Measurements from ENCODE around the gene ESPN.

The ESPN gene

GRCh38 chr1:6497215-6497866 lies 72.8 kb downstream of the ESPN start:
- DNase-seq (ENCODE audit: low read depth in 3 of 3) = peak in 2 of 3 experiments; percentile 23 to 32

DNA sequence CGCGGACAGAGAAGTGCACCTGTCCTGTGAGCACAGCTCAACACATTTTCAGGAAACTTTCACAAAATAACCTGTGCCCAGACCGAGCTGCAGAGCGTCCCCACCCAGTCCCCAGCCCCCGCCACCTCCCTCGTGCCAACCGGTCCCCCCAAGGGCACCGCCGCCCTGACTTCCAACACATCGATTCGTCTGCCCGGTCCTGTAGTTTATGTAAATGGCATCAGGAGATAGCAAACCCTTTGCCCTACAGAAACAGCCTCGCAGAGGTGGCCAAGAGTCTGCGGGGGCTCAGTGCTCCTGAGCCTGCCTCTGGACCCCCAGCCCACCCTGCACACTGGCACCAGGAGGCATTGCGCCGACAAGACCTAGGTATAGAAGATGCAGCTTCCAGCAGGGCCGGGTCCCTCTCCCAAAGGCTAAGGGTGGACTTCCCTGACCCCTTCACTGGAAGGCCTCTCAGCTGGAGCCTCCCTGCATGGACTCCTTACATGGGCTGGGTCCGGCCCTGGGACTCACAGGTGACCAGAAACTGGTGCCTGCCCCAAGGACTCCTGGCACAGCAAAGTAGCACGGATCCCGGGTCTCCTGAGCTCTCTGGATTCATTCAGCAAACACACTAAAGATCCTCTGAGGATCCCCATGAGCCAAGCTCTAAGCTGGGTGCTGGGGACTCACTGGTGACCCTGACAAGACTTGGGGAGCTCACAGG lies 73.4 kb downstream of the ESPN start:
- DNase-seq (ENCODE audit: low read depth in 3 of 3) = no peak

DNA sequence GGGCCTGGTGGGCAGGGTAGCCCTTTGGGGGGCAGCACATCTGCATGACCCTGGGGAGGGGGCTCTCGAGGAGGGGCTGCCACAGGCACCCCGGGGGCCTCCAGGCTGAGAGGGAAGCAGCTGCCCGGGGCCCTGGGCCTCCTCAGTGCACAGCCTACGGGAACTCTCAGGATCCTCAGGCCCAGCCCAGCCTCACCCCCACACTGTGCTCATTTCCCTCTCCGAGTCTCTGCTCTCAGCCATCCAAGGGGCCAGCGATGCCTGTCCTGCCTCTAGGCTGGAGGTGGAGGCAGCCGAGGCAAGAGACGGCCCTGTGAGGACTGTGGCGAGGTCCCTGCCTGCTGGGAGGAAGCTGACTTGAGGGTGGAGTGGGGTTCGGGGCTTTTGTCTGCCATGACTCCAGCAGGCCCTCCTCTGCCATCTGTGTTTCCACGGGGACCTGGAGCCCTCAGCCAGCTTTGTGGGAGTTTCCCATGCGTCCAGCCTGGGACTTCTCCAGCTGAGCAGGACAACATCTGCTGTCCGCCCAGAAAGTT lies 74.1 kb downstream of the ESPN start:
- DNase-seq (ENCODE audit: low read depth in 3 of 3) = no peak

GRCh38 chr1:6499296-6499695 lies 74.7 kb downstream of the ESPN start:
- no peak for DNase-seq (ENCODE audit: low read depth in 3 of 3)

DNA sequence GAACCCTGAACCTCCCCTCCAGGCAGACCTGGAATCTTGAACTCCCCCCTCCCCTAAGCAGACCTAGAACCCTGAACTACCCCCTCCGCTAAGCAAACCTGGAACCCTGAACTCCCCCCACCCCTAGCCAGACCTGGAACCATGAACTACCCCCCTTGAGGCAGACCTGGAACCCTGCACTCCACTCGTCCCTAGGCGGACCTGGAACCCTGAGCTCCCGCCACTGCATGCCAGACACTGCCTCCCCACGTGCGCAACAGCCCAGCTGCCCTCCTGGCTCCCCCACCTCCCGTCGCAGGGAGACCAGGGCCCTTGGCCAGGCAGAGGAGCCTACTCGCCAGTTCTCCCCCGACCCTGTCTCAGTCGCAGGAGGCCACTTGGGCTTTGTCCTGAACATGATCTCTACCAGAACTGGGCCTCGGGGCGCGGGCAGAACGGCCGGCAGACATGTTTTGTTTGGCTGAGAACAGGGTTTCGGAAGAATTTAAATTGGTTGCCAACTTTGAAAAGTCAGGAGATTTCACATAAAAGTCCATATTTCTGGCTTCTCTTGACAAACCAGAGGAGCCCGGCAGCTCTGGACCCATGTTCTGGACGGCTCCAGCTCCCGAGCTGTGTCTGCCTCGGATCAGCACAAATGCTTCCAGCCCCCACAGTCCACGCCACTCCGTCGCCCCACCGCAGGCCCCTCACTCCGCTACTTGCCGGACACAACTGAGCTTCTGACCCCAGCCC lies 76.1 kb downstream of the ESPN start:
- no peak for DNase-seq (ENCODE audit: low read depth in 3 of 3)

GRCh38 chr1:6501279-6501813 lies 76.8 kb downstream of the ESPN start:
- DNase-seq (ENCODE audit: low read depth in 3 of 3) = no peak

- no peak for DNase-seq (ENCODE audit: low read depth in 3 of 3)
Observed at GRCh38 chr1:6502000-6502891, 77.7 kb downstream of the ESPN start.

DNA sequence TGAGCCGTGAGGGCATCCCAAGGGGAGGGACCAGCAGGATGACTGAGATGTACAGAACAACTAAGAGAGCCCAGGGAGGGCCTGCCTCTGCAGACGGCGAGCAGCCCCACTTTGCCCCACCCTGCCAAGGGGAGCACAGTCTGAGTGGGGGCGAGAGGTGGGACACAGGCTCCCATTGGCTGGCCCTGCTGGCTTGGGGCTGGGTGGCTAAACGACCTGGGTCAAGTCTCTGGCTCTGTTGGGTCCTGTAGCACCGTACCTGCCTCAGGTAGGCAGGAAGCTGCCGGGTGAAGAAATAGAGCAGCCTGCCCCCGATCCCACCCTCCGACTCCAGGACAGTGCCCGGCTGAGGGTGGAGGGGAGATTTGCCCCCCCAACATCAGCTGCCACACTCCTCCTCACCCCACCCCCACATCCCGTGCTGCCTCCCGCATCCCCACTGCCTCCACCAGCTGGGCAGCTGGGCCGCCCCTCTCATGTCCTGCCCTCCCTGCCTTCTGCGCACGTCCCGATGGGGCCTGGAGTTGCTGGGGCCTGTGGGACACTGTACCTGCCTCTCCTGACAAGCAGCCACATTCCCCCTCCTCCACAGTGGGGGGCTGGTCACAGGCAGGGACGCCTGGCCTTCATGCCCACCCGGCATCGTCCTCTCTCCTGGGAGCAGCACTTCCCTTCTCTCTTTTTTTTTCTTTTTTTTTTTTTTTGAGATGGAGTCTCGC lies 79.5 kb downstream of the ESPN start:
- no peak for DNase-seq (ENCODE audit: low read depth in 3 of 3)

- DNase-seq (ENCODE audit: low read depth in 3 of 3) = no peak
Observed at GRCh38 chr1:6504887-6505286, 80.3 kb downstream of the ESPN start.

DNA sequence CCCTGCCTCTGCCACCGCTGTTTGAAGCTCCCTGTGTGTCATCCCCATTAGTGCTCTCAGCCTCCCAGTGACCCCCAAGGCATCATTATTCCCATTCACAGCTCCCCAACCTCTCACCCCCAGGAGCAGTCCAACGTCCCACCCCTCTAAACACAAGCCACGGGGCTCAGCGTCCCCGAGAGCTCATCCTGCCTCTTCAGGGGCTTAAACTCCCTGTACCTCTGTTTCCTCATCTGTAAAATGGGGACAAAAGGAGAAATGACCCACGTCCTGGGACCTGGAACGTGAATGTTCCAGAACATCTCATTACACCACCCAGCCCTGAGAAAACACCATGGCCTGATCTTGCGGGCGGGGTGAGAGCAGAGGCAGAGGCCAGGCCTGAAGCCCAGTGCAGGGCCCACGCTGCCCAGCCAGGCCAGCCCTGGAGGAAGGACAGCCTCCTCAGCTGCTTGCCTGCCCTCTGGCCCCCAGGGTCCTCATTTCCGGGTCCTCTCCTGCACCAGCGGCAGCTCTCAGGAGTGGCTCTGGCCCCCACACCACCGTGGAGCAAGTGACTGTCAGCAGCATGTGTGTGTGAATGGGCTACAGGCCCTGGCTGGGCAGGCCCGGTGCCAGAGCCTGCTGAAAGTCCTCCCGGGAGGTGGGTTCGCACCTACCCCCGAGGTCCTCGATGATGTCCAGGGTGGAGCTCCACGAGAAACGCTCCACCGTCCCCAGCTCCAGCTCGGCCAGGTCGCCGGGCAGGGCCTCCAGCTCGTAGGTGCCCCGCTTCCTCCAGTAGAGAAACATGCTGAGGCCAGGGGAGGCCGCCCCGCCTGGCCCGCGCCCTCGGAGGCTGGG lies 81.0 kb downstream of the ESPN start:
- DNase-seq (ENCODE audit: low read depth in 3 of 3) = no peak

GRCh38 chr1:6506210-6507036 lies 81.8 kb downstream of the ESPN start:
- no peak for DNase-seq (ENCODE audit: low read depth in 3 of 3)

GRCh38 chr1:6507037-6507428 lies 82.5 kb downstream of the ESPN start:
- no peak for DNase-seq (ENCODE audit: low read depth in 3 of 3)

GRCh38 chr1:6507461-6507911 lies 82.9 kb downstream of the ESPN start:
- DNase-seq (ENCODE audit: low read depth in 3 of 3) = no peak

GRCh38 chr1:6508154-6508815 lies 83.7 kb downstream of the ESPN start:
- DNase-seq (ENCODE audit: low read depth in 3 of 3) = no peak

DNA sequence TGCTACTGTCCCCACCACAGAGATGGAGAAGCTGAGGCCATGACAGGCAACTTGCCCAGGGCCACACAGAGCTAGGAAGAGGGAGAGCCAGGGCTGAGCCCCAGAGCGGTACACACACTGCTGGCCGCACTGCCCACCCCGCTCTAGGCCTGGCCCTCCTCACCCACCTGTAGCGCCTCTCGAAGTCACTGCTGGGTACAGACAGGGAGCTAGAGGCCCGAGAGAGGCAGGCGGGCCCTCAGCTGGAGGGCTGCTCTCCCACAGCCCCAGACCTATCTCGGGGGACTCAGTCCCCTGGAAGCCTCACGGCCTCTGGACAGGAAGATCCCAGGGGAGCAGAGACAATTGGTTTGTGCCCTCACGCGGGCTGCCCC lies 84.2 kb downstream of the ESPN start:
- no peak for DNase-seq (ENCODE audit: low read depth in 3 of 3)

GRCh38 chr1:6509220-6509918 lies 84.8 kb downstream of the ESPN start:
- no peak for DNase-seq (ENCODE audit: low read depth in 3 of 3)

GRCh38 chr1:6509919-6510291 lies 85.3 kb downstream of the ESPN start:
- no peak for DNase-seq (ENCODE audit: low read depth in 3 of 3)

DNA sequence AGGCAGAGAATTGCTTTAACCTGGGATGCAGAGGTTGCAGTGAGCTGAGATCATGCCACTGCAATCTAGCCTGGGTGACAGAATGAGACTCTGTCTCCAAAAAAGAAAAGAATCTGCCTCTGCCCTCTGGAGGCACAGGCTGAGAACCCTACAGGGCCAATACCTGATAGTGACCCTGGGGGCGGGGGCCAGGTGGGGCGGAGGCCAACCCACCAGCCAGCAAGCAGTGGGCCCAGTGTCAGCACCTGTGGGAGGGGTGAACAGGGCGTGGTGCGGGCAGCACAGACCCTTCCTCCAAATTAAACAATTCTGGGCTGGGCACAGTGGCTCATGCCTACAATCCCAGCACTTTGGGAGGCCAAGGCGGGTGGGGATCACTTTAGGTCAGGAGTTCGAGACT lies 85.9 kb downstream of the ESPN start:
- no peak for DNase-seq (ENCODE audit: low read depth in 3 of 3)
